Upper lobe of left lung (tissue), 6 donors: ENCODE results near the gene CRELD2. TPM values are rescaled to one million over a fixed set of nuclear protein-coding genes. Genes with fewer than 3 reads are reported as not detected.
A peak's percentile ranks its signal among the peaks of the same experiment; 100 is the strongest.

Experiments used
- ATAC-seq, 2 donors: fragments of 200-7000 bp; cut with Tn5 transposase; one replicate each; pipeline ENCODE4 v1.9.1; 2022; ENCODE audit warnings: mild to moderate bottlenecking in 2 of 2, moderate library complexity in 2 of 2; ENCODE audit not compliant: low FRiP score in 2 of 2
- DNase-seq, 2 donors: peaks; one replicate each; pipeline ENCODE4 v3.0.0-alpha.2; 2019 to 2020
- H3K27ac ChIP-seq, 4 donors: fragments of 200-600 bp; sonication (generic); one replicate each; pipeline ENCODE4 v1.5.1; 2016 to 2019
- H3K27me3 ChIP-seq, 4 donors: fragments of 200-600 bp; sonication (generic); one replicate each; pipeline ENCODE4 v1.5.1; 2017 to 2019
- H3K36me3 ChIP-seq, 4 donors: fragments of 200-600 bp; sonication (generic); one replicate each; pipeline ENCODE4 v1.5.1; 2016 to 2019
- H3K4me1 ChIP-seq, 4 donors: fragments of 200-600 bp; sonication (generic); one replicate each; pipeline ENCODE4 v1.5.1; 2018 to 2019
- H3K4me3 ChIP-seq, 4 donors: fragments of 200-600 bp; sonication (generic); one replicate each; pipeline ENCODE4 v1.5.1; 2017 to 2019; ENCODE audit warnings: mild to moderate bottlenecking in 2 of 4, moderate library complexity in 1 of 4
- H3K9me3 ChIP-seq, 4 donors: fragments of 200-600 bp; sonication (generic); one replicate each; pipeline ENCODE4 v1.5.1; 2018 to 2019
- CTCF ChIP-seq, 6 experiments: fragments of 450-650 bp in 4 of 6; fragments of 200-600 bp in 2 of 6; sonication (generic) in 2 of 6; IDR thresholded peaks; one replicate each; pipeline ENCODE4 v1.5.1; 2016 to 2019; ENCODE audit warnings: antibody characterized with exemption in 6 of 6
- EP300 ChIP-seq, 4 donors: sonication (generic); formaldehyde crosslinking; IDR thresholded peaks; one replicate each; pipeline ENCODE4 v1.5.1; 2017; ENCODE audit warnings: antibody characterized with exemption in 4 of 4, control low read depth in 2 of 4
- POLR2A ChIP-seq, 4 donors: fragments of 450-650 bp; IDR thresholded peaks; one replicate each; pipeline ENCODE4 v1.5.1; 2016 to 2017; ENCODE audit warnings: antibody characterized with exemption in 4 of 4, mild to moderate bottlenecking in 2 of 4
- POLR2AphosphoS5 ChIP-seq, 2 donors: sonication (generic); formaldehyde crosslinking; IDR thresholded peaks; one replicate each; pipeline ENCODE4 v1.5.1; 2017; ENCODE audit warnings: antibody characterized with exemption in 2 of 2
- WGBS, 2 donors: methylation state at CpG; one replicate each; pipeline ENCODE4 v1.1.5; 2017 to 2018; 5-methylcytosine and 5-hydroxymethylcytosine counted together
- total RNA-seq, 6 donors: library from RNA; depleted of rRNA in 4 of 6; stranded (reverse); fragments of >200 nt in 4 of 6; gene quantifications; one replicate each; pipeline versions ENCODE4 v1.1.0 to v1.2.1, GENCODE V29; 2016 to 2021
- donor health status: DM: no; HTN: no; CAD: no; lungs with moderate emphysema.
- donor health status: DM: no; HTN: yes; CAD: no; lungs with severe emphysema.

CRELD2 gene
- total RNA-seq, 6 donors from 2014 or later: 31.2 to 72.6 (median 46.9) TPM

GRCh38 chr22:49961005-49961600, 42.7 kb downstream of the CRELD2 start:
- DNase-seq (peak; percentile 42 to 93), ATAC-seq (no peak)
- Histone ChIP-seq H3K27me3 (no peaks in the 10 kb centered on the region), H3K36me3 (peaks cover 17 to 44% (median 36%) of the 10 kb centered on the region in 4 donors), H3K4me3 (peak overlapping the region; percentile 88 to 98 (median 94)), H3K4me1 (peaks cover 62 to 72% (median 65%) of the 10 kb centered on the region in 4 donors), H3K27ac (peak overlapping the region; percentile 95 to 98 (median 96)), H3K9me3 (no peaks in the 10 kb centered on the region)
- TF ChIP-seq POLR2A (IDR thresholded peaks at IDR 0.05): no peak
- TF ChIP-seq POLR2AphosphoS5 (IDR thresholded peaks at IDR 0.05): no peak
- no peak for TF ChIP-seq EP300 (IDR thresholded peaks at IDR 0.05)
- TF ChIP-seq CTCF (IDR thresholded peaks at IDR 0.05): no peak
- no CpG with 5 or more reads among the region's 84 CpGs for WGBS, 2 donors

- TF ChIP-seq CTCF (IDR thresholded peaks at IDR 0.05): peak in 2 of 6 experiments; percentile 3 to 20
- peak in 1 of 4 donors; percentile 39 for TF ChIP-seq POLR2A (IDR thresholded peaks at IDR 0.05)
- TF ChIP-seq EP300 (IDR thresholded peaks at IDR 0.05): no peak
- TF ChIP-seq POLR2AphosphoS5 (IDR thresholded peaks at IDR 0.05): peak in 1 of 2 donors; percentile 5
- H3K4me1 ChIP-seq: peaks cover 63 to 72% (median 65%) of the 10 kb centered on the region in 4 donors
- WGBS, 2 donors: 0% methylated on average over 6 of the region's 49 CpGs; no CpG with 5 or more reads in 1 of the 2 donors
- ATAC-seq (no peak), DNase-seq (peak; percentile 22 to 90)
- H3K4me3 ChIP-seq: peak overlapping the region; percentile 88 to 98 (median 94)
- no peaks in the 10 kb centered on the region for H3K9me3 ChIP-seq
- peaks cover 17 to 44% (median 36%) of the 10 kb centered on the region in 4 donors for H3K36me3 ChIP-seq
- H3K27me3 ChIP-seq: no peaks in the 10 kb centered on the region
- peak overlapping the region; percentile 95 to 98 (median 96) for H3K27ac ChIP-seq
Observed at GRCh38 chr22:49961601-49962011, 43.2 kb downstream of the CRELD2 start.

GRCh38 chr22:49962012-49962750, 43.7 kb downstream of the CRELD2 start:
- TF ChIP-seq POLR2A (IDR thresholded peaks at IDR 0.05): peak in 3 of 4 donors; percentile 53 to 75 (median 58)
- peak; percentile 80 to 85 for TF ChIP-seq POLR2AphosphoS5 (IDR thresholded peaks at IDR 0.05)
- TF ChIP-seq EP300 (IDR thresholded peaks at IDR 0.05): peak in 2 of 4 donors; percentile 45 to 89
- TF ChIP-seq CTCF (IDR thresholded peaks at IDR 0.05): no peak
- DNase-seq: peak; percentile 92 to 94
- no peaks in the 10 kb centered on the region for H3K27me3 ChIP-seq
- peak overlapping the region; percentile 88 to 98 (median 94) for H3K4me3 ChIP-seq
- H3K4me1 ChIP-seq: peaks cover 64 to 73% (median 66%) of the 10 kb centered on the region in 4 donors
- ATAC-seq: peak; percentile 16 to 46
- no peaks in the 10 kb centered on the region for H3K9me3 ChIP-seq
- 1 to 15% methylated on average over 11 to 29 of the region's 70 CpGs for WGBS, 2 donors
- H3K36me3 ChIP-seq: peaks cover 17 to 44% (median 36%) of the 10 kb centered on the region in 4 donors
- H3K27ac ChIP-seq: peak overlapping the region; percentile 95 to 98 (median 96)

GRCh38 chr22:49962751-49963646, 44.6 kb downstream of the CRELD2 start:
- Histone ChIP-seq H3K9me3 (no peaks in the 10 kb centered on the region), H3K36me3 (peaks cover 17 to 44% (median 36%) of the 10 kb centered on the region in 4 donors), H3K27ac (peak overlapping the region; percentile 95 to 98 (median 96)), H3K4me1 (peaks cover 72 to 76% (median 74%) of the 10 kb centered on the region in 4 donors), H3K27me3 (no peaks in the 10 kb centered on the region), H3K4me3 (peak overlapping the region; percentile 88 to 98 (median 94))
- ATAC-seq (no peak), DNase-seq (peak; percentile 27 to 89)
- TF ChIP-seq POLR2A (IDR thresholded peaks at IDR 0.05) (peak in 1 of 4 donors; percentile 22), EP300 (IDR thresholded peaks at IDR 0.05) (no peak), CTCF (IDR thresholded peaks at IDR 0.05) (peak in 1 of 6 experiments; percentile 8), POLR2AphosphoS5 (IDR thresholded peaks at IDR 0.05) (no peak)
- WGBS, 2 donors: 57 to 63% methylated on average over 24 to 49 of the region's 63 CpGs
